SK-N-MC (cell line): ENCODE results near the gene RAP1GAP2.
"Not testable (repeated sequence)": the region's sequence is repeated elsewhere in the genome, so short reads cannot be mapped to it uniquely, and the experiment has no call there.

Source experiments
- DNase-seq: peaks from one replicate; pipeline ENCODE4 v3.0.0-alpha.2; 2011; ENCODE audit warnings: low read depth, low spot score
- H3K27ac ChIP-seq: fragments of 200-600 bp; sonication (generic); 2 replicates; pipeline ENCODE4 v1.5.1; 2016; ENCODE audit warnings: mixed run types
- H3K36me3 ChIP-seq: fragments of 200-600 bp; sonication (generic); 2 replicates; pipeline ENCODE4 v1.6.1; 2017; ENCODE audit warnings: antibody characterized with exemption, low read length, mixed read lengths; ENCODE audit not compliant: insufficient read depth
- H3K4me3 ChIP-seq: fragments of 200-600 bp; sonication (generic); 2 replicates; pipeline ENCODE4 v1.5.1; 2016
- H3K9ac ChIP-seq: fragments of 200-600 bp; sonication (generic); 2 replicates; pipeline ENCODE4 v1.8.0; 2017; ENCODE audit warnings: mixed run types, mixed read lengths; ENCODE audit not compliant: insufficient read length
- H3K9me3 ChIP-seq: fragments of 200-600 bp; sonication (generic); 2 replicates; pipeline ENCODE4 v1.6.1; 2017; ENCODE audit warnings: low read depth, mild to moderate bottlenecking, antibody characterized with exemption, low read length, moderate library complexity, mixed read lengths
- EZH2 ChIP-seq: fragments of 200-600 bp; sonication (generic); IDR thresholded peaks from one replicate; pipeline ENCODE4 v1.6.1; 2017; ENCODE audit warnings: antibody characterized with exemption
- FOXP2 ChIP-seq: optimal IDR thresholded peaks from 2 replicates; pipeline ENCODE3; 2011; ENCODE audit warnings: mild to moderate bottlenecking, moderate library complexity; ENCODE audit not compliant: insufficient read depth; ENCODE audit errors: extremely low read length, control extremely low read depth
- POLR2AphosphoS5 ChIP-seq: IDR thresholded peaks from 2 replicates; pipeline ENCODE4 v1.6.1; 2012; ENCODE audit warnings: mild to moderate bottlenecking, low read depth, low read length, borderline replicate concordance

The RAP1GAP2 gene

DNA sequence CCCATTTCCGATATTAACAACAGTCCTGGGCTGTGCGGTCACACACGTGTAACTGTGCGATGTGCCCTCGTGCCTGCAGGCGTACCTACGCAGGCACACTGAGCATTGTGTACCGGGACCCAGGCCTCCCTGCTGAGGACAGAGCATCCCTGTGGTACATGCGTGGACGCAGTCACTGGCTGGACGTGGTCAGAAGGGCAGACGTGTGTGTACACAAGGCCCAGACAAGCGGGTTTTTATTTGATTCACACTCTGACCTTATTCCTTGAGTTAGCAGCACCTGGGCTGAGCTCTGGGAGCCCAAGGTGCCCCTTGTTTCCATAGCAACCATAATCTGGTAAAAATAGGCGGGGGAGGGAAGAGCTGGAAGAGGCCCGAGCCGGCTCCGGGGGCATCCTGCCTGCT is 19.5 kb downstream of the RAP1GAP2 start:
- no peak for TF ChIP-seq POLR2AphosphoS5
- Histone ChIP-seq H3K9ac (no peak overlapping the region), H3K27ac (no peak overlapping the region), H3K36me3 (no peaks in the 10 kb centered on the region), H3K9me3 (no peaks in the 10 kb centered on the region), H3K4me3 (no peak overlapping the region)
- DNase-seq, result no peak

DNA sequence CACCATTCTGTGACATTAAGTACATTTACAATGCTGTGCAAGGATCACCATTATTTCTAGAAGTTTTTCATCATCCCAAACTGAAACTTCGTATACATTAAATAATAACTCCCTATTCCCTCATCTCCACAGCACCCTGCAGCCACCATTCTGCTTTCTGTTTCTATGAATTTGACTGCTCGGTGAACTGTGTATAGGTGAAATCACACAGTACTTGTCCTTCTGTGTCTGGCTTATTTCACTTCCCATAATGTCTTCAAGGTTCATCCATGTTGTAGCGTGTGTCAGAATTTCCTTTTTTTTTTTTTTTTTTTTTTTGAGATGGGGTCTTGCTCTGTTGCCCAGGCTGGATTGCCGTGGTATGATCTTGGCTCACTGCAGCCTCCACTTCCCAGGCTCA is 20.4 kb downstream of the RAP1GAP2 start:
- no peaks in the 10 kb centered on the region for H3K36me3 ChIP-seq
- no peak overlapping the region for H3K9ac ChIP-seq
- H3K9me3 ChIP-seq, result no peaks in the 10 kb centered on the region
- H3K4me3 ChIP-seq, result no peak overlapping the region
- no peak for DNase-seq
- H3K27ac ChIP-seq, result no peak overlapping the region
- TF ChIP-seq POLR2AphosphoS5, result no peak

DNA sequence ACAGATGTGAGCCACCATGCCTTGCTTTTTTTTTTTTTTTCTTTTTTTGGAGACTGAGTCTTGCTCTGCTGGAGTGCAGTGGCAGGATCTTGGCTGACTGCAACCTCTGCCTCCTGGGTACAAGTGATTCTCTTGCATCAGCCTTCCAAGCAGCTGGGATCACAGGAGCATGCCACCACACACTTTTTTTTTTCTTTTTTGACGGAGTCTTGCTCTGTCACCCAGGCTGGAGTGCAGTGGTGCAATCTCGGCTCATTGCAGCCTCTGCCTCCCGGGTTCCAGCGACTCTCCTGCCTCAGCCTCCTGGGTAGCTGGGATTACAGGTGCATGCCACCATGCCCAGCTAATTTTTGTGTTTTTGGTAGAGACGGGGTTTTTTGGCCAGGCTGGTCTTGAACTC is 23.1 kb downstream of the RAP1GAP2 start:
- H3K4me3 ChIP-seq, DNase-seq, H3K9ac ChIP-seq, H3K27ac ChIP-seq, H3K9me3 ChIP-seq, H3K36me3 ChIP-seq: not testable (repeated sequence)

DNA sequence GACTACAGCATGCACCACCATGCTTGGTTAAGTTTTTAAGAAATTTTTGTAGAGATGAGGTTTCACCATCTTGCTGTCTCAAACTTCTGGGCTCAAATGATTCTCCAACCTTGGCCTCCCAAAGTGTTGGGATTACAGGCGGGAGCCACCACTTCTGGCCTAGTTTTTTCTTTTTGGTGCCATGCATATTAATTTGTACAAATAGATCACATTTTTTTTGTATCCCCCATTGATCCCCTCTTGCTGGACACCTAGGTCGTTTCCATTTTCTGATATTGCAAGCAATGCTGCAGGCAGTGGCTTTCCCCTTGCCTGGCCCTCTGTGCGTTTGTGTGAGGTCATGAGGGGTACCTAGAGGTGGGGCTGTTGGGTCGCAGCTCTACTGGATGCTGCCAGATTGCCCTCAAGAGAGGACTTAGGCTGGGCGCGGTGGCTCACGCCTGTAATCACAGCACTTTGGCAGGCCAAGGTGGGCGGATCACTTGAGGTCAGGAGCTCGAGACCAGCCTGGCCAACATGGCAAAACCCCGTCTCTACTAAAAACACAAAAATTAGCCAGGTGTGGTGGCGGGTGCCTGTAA is 23.8 kb downstream of the RAP1GAP2 start:
- no peak overlapping the region for H3K27ac ChIP-seq
- TF ChIP-seq POLR2AphosphoS5, result no peak
- no peak for TF ChIP-seq FOXP2
- TF ChIP-seq EZH2, result no peak
- no peaks in the 10 kb centered on the region for H3K36me3 ChIP-seq
- H3K4me3 ChIP-seq, result no peak overlapping the region
- H3K9me3 ChIP-seq, result no peaks in the 10 kb centered on the region
- no peak for DNase-seq
- no peak overlapping the region for H3K9ac ChIP-seq

DNA sequence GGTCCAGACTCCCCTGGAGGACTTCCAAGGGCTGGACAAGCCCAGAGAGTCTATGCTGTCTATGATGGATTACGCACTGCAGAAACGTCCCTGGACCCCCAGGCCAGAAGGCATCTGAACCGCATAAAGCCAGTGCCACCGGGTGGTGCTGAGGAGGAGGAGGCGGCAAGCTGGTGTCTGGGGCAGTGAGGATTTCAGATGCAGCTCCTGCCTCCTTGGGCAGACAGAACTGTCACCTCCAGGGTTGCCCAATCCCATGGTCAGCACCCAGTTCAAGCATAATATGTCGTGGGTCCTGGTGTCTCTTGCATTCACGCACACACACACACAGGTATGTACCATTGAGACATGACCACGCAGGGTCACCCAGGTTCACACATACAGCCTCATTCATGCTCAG is 25.6 kb downstream of the RAP1GAP2 start:
- no peak overlapping the region for H3K4me3 ChIP-seq
- DNase-seq, result no peak
- H3K9ac ChIP-seq, result no peak overlapping the region
- H3K9me3 ChIP-seq, result no peaks in the 10 kb centered on the region
- TF ChIP-seq POLR2AphosphoS5 (no peak), EZH2 (no peak), FOXP2 (no peak)
- H3K27ac ChIP-seq, result no peak overlapping the region
- no peaks in the 10 kb centered on the region for H3K36me3 ChIP-seq

DNA sequence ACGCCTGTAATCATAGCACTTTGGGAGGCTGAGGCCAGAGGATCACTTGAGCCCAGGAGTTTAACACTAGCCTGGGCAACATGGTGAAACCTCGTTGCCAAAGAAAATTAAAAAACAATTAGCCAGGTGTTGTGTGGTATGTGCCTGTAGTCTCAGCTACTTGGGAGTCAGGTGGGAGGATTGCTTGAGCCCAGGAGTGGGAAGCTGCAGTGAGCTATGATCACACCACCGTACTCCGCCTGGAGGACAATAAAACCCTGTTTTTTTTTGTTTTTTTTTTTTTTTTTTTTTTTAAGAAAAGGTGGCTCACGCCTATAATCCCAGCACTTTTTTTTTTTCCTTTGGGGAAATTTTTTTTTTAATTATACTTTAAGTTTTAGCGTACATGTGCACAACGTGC is 26.1 kb downstream of the RAP1GAP2 start:
- TF ChIP-seq POLR2AphosphoS5, result no peak
- no peak for TF ChIP-seq EZH2
- TF ChIP-seq FOXP2, result no peak
- DNase-seq, result no peak
- Histone ChIP-seq H3K9me3 (no peaks in the 10 kb centered on the region), H3K9ac (no peak overlapping the region), H3K27ac (no peak overlapping the region), H3K36me3 (no peaks in the 10 kb centered on the region), H3K4me3 (no peak overlapping the region)

DNA sequence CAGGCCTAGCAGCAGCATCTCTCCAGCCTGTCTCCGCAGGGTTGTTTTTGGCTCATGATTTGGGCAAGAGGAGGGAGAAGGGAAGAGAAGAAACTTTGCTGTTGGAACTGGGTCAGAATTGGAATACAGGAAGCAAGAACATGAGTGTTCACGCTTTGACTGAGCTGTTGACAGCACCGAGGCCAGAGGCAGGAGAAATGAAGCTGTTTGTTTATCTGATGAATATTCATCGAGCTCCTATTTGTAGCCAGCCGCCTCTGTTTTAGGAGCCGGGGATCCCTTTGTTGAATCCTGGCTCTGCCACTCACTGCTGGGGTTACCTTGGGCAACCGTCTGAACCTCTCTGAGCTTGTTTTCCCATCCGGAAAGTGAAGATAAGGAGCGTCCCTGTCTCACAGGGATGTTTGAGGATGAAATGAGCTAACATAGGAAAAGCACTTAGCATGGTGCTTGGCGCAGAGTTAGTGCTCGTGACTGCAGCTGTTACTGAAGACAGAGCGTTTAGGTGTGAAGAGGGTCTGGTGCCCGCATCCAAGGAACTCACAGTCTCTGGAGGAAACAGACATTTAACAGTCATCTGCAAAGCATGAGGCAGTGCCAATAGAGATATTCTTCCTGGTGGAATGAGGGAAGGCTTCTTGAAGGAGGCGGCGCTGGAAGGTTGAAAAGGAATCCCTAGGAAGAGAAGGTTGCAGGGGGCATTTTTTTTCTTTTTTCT is 29.2 kb downstream of the RAP1GAP2 start:
- no peak for DNase-seq
- H3K27ac ChIP-seq, result no peak overlapping the region
- H3K9ac ChIP-seq, result no peak overlapping the region
- TF ChIP-seq POLR2AphosphoS5 (no peak), FOXP2 (no peak), EZH2 (no peak)
- no peak overlapping the region for H3K4me3 ChIP-seq
- no peaks in the 10 kb centered on the region for H3K36me3 ChIP-seq
- H3K9me3 ChIP-seq, result no peaks in the 10 kb centered on the region

DNA sequence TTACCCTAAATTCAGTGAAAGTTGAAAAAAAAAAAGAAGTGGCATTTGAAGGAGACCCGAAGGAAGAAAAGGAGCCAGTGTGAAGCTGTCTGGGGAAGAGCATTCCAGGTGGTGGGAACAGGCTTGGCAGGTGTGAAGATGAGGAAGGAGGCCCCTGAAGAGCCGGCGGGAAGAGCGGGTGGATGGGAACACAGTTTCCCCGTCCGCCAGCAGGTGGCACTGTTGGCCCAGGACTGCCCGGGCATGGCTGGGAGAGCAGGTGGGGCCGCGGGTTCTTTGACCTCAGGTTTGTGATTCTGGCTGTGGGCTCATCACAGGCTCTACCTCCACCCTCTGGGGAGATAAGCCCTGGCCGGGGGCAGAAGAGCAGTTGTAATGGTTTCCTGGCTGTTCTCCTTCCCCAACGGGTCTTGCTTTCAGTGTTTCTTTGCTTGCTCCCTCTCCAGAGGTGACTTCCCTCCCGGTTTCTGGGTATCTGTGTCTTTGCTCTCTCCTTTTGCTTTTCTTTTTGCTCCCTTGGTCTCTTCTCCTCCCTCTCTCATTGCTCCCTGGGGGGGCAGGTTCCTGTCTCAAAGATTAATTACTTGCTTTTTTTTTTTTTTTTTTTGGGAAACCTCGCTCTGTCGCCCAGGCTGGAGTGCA is 32.3 kb downstream of the RAP1GAP2 start:
- Histone ChIP-seq H3K36me3 (no peaks in the 10 kb centered on the region), H3K9me3 (no peaks in the 10 kb centered on the region), H3K9ac (no peak overlapping the region), H3K4me3 (no peak overlapping the region), H3K27ac (no peak overlapping the region)
- DNase-seq, result no peak
- TF ChIP-seq EZH2 (no peak), POLR2AphosphoS5 (no peak), FOXP2 (no peak)

DNA sequence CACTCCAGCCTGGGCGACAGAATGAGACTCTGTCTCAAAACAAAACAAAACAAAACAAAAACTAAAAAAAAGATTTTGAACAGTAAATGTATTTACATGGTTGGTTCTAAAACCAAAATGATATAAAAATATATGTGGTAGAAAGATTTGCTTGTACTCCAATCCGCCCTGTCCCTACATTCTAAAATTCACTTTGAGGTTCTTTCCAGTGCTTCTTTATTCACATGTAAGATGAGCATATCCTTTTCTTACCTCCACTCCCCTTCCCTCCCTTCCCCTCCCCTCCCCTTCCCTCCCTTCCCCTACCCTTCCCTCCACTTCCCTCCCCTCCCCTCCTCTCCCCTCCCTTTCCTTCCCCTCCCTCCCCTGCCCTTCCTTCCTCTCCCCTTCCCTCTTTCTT is 34.4 kb downstream of the RAP1GAP2 start:
- H3K36me3 ChIP-seq, result no peaks in the 10 kb centered on the region
- TF ChIP-seq FOXP2, result no peak
- TF ChIP-seq POLR2AphosphoS5, result no peak
- TF ChIP-seq EZH2, result no peak
- no peak overlapping the region for H3K9ac ChIP-seq
- H3K4me3 ChIP-seq, result no peak overlapping the region
- no peak overlapping the region for H3K27ac ChIP-seq
- DNase-seq, result no peak
- H3K9me3 ChIP-seq, result no peaks in the 10 kb centered on the region
